Measurements from ENCODE around the gene ZMYND8. TPM values are rescaled to one million over a fixed set of nuclear protein-coding genes. Genes with fewer than 3 reads are reported as not detected.
"Not testable (repeated sequence)": the region's sequence is repeated elsewhere in the genome, so short reads cannot be mapped to it uniquely, and the experiment has no call there.

Gene ZMYND8
- total RNA-seq, 1 donor from 2014 or later, result 109 TPM

GRCh38 chr20:47370214-47370613, 13.7 kb upstream of the ZMYND8 start:
- Mint-ChIP-seq H3K27me3 (ENCODE audit: unreplicated experiment) (peaks cover 3% of the 10 kb centered on the region), H3K4me1 (ENCODE audit: unreplicated experiment) (peaks cover 23% of the 10 kb centered on the region), H3K27ac (ENCODE audit: unreplicated experiment) (no peak overlapping the region), H3K9me3 (ENCODE audit: unreplicated experiment) (peaks cover 3% of the 10 kb centered on the region), H3K36me3 (ENCODE audit: low read depth, unreplicated experiment) (no peaks in the 10 kb centered on the region), H3K4me3 (ENCODE audit: unreplicated experiment) (no peak overlapping the region)
- TF ChIP-seq, protein P1, sequence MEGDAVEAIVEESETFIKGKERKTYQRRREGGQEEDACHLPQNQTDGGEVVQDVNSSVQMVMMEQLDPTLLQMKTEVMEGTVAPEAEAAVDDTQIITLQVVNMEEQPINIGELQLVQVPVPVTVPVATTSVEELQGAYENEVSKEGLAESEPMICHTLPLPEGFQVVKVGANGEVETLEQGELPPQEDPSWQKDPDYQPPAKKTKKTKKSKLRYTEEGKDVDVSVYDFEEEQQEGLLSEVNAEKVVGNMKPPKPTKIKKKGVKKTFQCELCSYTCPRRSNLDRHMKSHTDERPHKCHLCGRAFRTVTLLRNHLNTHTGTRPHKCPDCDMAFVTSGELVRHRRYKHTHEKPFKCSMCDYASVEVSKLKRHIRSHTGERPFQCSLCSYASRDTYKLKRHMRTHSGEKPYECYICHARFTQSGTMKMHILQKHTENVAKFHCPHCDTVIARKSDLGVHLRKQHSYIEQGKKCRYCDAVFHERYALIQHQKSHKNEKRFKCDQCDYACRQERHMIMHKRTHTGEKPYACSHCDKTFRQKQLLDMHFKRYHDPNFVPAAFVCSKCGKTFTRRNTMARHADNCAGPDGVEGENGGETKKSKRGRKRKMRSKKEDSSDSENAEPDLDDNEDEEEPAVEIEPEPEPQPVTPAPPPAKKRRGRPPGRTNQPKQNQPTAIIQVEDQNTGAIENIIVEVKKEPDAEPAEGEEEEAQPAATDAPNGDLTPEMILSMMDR (IDR thresholded peaks at IDR 0.05; ENCODE audit: unreplicated experiment), result no peak
- DNase-seq (ENCODE audit: low spot score), result no peak

DNA sequence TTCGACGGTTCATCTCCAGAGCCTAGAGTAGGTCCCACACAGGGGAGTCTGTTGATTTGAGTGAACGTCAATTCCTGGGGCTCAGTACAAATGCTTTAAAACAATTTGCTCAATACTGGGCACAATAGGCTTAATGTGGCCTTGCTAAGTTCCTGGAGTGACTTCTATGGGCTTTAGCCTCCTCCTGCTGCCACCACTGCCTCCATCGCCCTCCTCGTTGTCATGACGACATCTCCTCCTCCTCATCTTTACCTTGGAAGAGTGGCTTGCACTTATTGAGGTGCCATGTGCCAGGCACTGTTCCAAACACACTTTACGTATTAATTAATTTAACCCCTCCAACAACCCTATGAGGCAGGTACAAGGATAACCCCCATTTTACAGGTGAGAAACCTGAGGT, 11.8 kb upstream of the ZMYND8 start:
- TF ChIP-seq, protein P1 (IDR thresholded peaks at IDR 0.05; ENCODE audit: unreplicated experiment), result no peak

DNA sequence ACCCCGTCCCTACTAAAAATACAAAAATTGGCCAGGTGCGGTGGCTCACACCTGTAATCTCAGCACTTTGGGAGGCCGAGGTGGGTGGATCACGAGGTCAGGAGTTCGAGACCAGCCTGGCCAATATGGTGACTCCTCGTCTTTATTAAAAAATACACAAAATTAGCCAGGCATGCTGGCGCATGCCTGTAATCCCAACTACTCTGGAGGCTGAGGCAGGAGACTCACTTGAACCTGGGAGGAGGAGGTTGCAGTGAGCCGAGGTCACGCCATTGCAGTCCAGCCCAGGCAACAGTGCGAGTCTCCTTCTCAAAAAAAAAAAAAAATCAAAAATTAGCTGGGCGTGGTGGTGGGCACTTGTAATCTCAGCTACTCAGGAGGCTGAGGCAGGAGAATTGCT, 9.8 kb upstream of the ZMYND8 start:
- H3K27ac Mint-ChIP-seq (ENCODE audit: unreplicated experiment); H3K9me3 Mint-ChIP-seq (ENCODE audit: unreplicated experiment); H3K4me3 Mint-ChIP-seq (ENCODE audit: unreplicated experiment); DNase-seq (ENCODE audit: low spot score); H3K27me3 Mint-ChIP-seq (ENCODE audit: unreplicated experiment); H3K36me3 Mint-ChIP-seq (ENCODE audit: low read depth, unreplicated experiment): not testable (repeated sequence)
- H3K4me1 Mint-ChIP-seq (ENCODE audit: unreplicated experiment), result peaks cover 28% of the 10 kb centered on the region

More for the DNA sequence above, 11.8 kb upstream of the ZMYND8 start:
- Mint-ChIP-seq H3K27ac (ENCODE audit: unreplicated experiment) (peak overlapping the region; percentile 80), H3K4me1 (ENCODE audit: unreplicated experiment) (peaks cover 23% of the 10 kb centered on the region), H3K27me3 (ENCODE audit: unreplicated experiment) (peaks cover 3% of the 10 kb centered on the region), H3K9me3 (ENCODE audit: unreplicated experiment) (peaks cover 3% of the 10 kb centered on the region), H3K36me3 (ENCODE audit: low read depth, unreplicated experiment) (no peaks in the 10 kb centered on the region), H3K4me3 (ENCODE audit: unreplicated experiment) (peak overlapping the region; percentile 42)
- DNase-seq (ENCODE audit: low spot score), result no peak

- DNase-seq (ENCODE audit: low spot score), result no peak
- Mint-ChIP-seq H3K4me1 (ENCODE audit: unreplicated experiment) (peaks cover 39% of the 10 kb centered on the region), H3K27ac (ENCODE audit: unreplicated experiment) (peak overlapping the region; percentile 61), H3K36me3 (ENCODE audit: low read depth, unreplicated experiment) (no peaks in the 10 kb centered on the region), H3K4me3 (ENCODE audit: unreplicated experiment) (no peak overlapping the region), H3K9me3 (ENCODE audit: unreplicated experiment) (peaks cover 3% of the 10 kb centered on the region), H3K27me3 (ENCODE audit: unreplicated experiment) (peaks cover 10% of the 10 kb centered on the region)
- TF ChIP-seq, protein P1 (IDR thresholded peaks at IDR 0.05; ENCODE audit: unreplicated experiment), result no peak
Measured at GRCh38 chr20:47365023-47365764, 8.7 kb upstream of the ZMYND8 start.

DNA sequence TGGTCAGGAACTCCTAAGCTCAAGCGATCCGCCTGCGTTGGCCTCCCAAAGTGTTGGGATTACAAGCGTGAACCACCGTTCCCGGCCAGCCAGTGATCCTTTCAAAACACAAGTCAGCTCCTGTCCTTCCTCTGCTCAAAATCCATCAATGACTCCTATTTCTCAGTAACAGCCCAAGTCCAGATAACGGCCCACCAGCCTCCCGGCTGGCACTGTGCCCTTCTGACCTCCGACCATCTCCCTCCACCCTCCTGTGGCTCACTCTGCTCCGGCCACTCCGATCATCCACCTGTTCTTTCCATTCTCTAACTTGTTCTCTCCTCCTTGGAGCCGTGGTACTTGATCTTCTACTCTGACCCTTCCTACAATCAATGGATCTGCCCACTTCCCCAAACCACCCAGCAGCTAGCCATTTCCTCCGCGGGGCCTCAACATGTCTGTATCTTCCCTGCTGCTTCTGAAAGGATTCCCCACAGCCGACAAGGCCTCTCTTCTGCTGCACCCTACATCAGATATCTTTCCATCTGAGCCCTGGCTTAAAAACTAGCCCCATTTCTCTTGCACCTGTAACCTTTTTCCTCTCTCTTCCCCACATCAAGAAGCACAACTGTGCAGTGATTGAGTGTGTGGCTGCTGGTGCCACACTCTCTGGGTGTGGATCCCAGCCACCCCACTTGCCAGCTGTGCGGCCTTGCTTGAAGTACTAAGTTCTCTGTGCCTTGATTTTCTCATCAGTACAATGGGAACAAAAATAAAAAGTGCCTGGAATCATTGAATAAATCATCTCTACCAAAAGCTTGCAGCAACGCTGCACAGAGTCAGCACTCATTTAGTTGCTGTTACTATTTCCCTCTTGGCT, 6.1 kb upstream of the ZMYND8 start:
- H3K27ac Mint-ChIP-seq (ENCODE audit: unreplicated experiment), result peak overlapping the region; percentile 4
- H3K4me3 Mint-ChIP-seq (ENCODE audit: unreplicated experiment), result peak overlapping the region; percentile 42
- peaks cover 17% of the 10 kb centered on the region for H3K27me3 Mint-ChIP-seq (ENCODE audit: unreplicated experiment)
- H3K9me3 Mint-ChIP-seq (ENCODE audit: unreplicated experiment), result no peaks in the 10 kb centered on the region
- TF ChIP-seq, protein P1 (IDR thresholded peaks at IDR 0.05; ENCODE audit: unreplicated experiment), result no peak
- no peak for DNase-seq (ENCODE audit: low spot score)
- peaks cover 52% of the 10 kb centered on the region for H3K4me1 Mint-ChIP-seq (ENCODE audit: unreplicated experiment)
- H3K36me3 Mint-ChIP-seq (ENCODE audit: low read depth, unreplicated experiment), result no peaks in the 10 kb centered on the region
